ENCODE data around the gene ACAP2. TPM values are rescaled to one million over a fixed set of nuclear protein-coding genes. Genes with fewer than 3 reads are reported as not detected.
"Not testable (repeated sequence)": the region's sequence is repeated elsewhere in the genome, so short reads cannot be mapped to it uniquely, and the experiment has no call there.

Gene ACAP2
- polyA plus RNA-seq, 4 donors: 26.6 to 41.1 (median 33.5) TPM

- DNase-seq (ENCODE audit: low read depth in 4 of 4, low spot score in 2 of 4): no peak
Measured at GRCh38 chr3:195250473-195251251, 192.2 kb downstream of the ACAP2 start.

- no peak for DNase-seq (ENCODE audit: low read depth in 4 of 4, low spot score in 2 of 4)
Measured at GRCh38 chr3:195249858-195250464, 192.9 kb downstream of the ACAP2 start.

DNA sequence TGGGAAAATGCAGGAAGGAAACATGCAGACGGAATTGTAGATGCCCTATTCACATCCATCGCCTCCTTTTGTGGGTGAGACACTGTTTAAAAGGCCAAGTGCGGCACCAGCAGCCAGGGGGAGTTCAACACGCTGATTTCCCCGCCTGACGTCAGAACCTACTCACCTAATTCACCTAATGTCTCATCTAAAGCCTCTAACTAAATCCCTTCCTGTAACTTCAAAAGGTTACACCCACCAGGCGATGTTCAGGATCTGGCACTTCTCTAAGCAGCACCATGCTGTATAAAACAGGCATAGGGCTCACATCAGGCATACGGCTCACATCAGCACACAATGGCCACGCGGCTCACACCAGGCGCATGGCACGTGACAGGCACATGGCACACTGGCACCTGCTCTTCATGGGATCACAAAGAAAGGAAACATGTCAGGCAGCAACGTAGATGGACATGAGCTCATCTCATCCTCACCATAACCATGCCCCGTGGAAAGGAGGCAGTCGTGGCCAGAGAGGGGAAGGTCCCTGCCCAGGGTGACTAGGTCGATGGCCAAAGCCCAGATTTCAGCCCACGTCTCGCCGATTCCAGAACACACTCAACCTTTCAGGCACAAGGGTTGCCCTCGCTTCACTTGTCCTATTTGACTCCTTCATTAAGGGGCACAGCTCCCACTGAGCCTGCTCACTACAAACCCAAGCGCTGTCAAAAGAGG is 193.6 kb downstream of the ACAP2 start:
- DNase-seq (ENCODE audit: low read depth in 4 of 4, low spot score in 2 of 4): no peak

DNA sequence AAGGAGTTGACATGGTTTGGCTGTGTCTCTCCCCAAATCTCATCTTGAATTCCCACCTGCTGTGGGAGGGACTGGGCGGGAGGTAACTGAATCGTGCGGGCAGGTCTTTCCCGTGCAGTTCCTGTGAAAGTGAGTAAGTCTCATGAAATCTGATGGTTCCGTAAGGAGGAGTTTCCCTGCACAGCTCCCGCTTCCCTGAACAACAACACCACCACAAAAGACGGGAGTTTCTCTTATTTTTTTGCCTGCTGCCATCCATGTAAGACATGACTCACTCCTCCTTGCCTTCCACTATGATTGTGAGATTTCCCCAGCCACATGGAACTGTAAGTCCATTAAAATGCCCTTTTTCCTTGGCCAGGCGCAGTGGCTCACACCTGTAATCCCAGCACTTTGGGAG is 194.5 kb downstream of the ACAP2 start:
- DNase-seq (ENCODE audit: low read depth in 4 of 4, low spot score in 2 of 4): no peak

- DNase-seq (ENCODE audit: low read depth in 4 of 4, low spot score in 2 of 4): no peak
Measured at GRCh38 chr3:195247863-195248189, 195.0 kb downstream of the ACAP2 start.

- DNase-seq (ENCODE audit: low read depth in 4 of 4, low spot score in 2 of 4): no peak
Measured at GRCh38 chr3:195247086-195247862, 195.5 kb downstream of the ACAP2 start.

DNA sequence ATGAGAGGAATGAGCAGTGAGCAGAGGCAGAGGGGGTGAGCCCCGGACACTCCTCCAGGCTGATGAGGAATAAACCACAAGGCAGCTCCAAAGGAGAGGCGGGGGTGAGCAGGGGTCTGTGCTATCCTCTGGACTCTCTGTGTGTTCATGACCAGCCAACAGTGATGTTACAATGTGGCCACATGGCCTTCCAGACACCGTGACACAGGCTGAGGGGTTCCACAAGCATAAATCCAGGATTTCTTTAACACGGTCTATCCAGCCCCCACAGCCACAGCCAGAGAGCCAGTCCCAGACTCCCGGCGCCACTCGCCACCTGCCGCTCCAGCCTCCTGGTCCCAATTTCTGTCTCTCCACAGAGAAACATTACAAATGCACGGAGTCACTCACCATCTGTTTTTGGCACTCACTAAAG is 196.2 kb downstream of the ACAP2 start:
- no peak for DNase-seq (ENCODE audit: low read depth in 4 of 4, low spot score in 2 of 4)

DNA sequence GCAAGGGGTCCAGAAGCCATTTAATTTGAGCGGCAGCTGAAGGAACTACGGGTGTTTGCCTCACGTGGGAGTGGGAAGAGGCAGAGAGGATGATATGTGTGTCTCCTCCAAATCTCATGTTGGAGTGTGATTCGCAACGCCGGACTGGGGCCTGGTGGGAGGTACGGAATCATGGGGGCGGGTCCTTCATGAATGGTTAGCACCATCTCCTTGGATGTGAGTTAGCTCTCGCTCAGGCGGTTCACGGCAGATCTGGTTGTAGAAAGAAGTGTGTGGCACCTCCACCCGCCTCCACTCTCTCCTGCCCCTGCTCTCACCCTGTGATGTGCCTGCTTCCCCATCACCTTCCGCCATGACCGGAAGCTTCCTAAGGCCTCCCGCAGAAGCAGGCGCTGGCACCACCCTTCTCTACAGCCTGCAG is 197.3 kb downstream of the ACAP2 start:
- DNase-seq (ENCODE audit: low read depth in 4 of 4, low spot score in 2 of 4): no peak

- DNase-seq (ENCODE audit: low read depth in 4 of 4, low spot score in 2 of 4): no peak
Measured at GRCh38 chr3:195241592-195242355, 201.0 kb downstream of the ACAP2 start.

- no peak for DNase-seq (ENCODE audit: low read depth in 4 of 4, low spot score in 2 of 4)
Measured at GRCh38 chr3:195240939-195241338, 201.9 kb downstream of the ACAP2 start.

DNA sequence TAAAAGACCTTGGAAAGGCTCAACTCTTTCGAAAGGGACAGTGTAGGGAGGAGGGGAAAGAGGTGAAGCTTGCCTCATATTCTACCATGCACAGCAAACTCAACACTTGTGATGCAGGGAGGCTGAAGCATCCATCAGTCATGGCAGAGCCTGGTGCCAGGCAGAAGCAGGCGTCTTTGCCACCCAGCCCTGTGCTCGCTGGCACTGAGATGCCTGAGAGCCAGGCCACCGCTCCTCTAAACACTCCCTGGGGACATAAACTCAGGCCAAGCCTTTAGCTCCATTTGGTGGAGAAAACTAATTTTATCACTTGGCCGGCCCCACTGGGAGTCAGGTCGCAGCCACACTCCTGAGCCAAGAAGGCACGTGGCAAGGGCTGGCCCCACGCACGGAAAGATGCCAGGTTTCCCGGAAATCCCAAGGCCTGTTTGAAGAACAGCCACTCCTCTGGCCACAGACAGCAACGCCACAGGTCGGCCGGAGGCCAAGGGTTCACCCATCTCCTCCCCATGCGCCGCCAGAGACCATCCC is 202.6 kb downstream of the ACAP2 start:
- DNase-seq (ENCODE audit: low read depth in 4 of 4, low spot score in 2 of 4): no peak

- DNase-seq (ENCODE audit: low read depth in 4 of 4, low spot score in 2 of 4): no peak
Measured at GRCh38 chr3:195239121-195239520, 203.7 kb downstream of the ACAP2 start.

DNA sequence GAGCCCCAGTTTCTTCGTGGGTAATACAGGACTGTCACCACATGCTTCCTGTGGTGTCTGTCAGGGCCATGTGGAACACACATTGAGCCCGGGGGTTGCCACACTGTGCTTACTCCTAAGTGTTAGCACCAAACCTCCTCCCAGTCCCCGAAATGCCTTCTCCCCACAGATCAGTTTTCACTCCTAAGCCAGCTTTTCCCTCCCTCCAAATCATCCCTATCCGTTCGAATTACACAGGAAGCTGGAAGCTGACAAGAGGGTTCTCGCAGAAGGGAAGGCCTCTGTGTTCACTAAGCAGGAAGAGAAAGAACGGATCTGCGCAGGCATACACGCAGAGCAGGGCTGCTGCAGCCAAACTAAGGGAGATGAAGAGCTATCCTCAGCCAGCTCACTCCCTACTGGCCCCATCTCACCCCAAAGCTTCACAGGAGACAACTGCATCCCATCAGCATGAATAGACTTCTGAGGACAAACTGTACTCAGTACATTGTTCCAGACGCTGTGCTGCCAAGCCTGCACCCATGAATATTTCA is 204.2 kb downstream of the ACAP2 start:
- DNase-seq (ENCODE audit: low read depth in 4 of 4, low spot score in 2 of 4): no peak

- no peak for DNase-seq (ENCODE audit: low read depth in 4 of 4, low spot score in 2 of 4)
Measured at GRCh38 chr3:195238081-195238571, 204.7 kb downstream of the ACAP2 start.

- DNase-seq (ENCODE audit: low read depth in 4 of 4, low spot score in 2 of 4): no peak
Measured at GRCh38 chr3:195236801-195237570, 205.8 kb downstream of the ACAP2 start.

- no peak for DNase-seq (ENCODE audit: low read depth in 4 of 4, low spot score in 2 of 4)
Measured at GRCh38 chr3:195236076-195236798, 206.6 kb downstream of the ACAP2 start.

- no peak for DNase-seq (ENCODE audit: low read depth in 4 of 4, low spot score in 2 of 4)
Measured at GRCh38 chr3:195230244-195230643, 212.6 kb downstream of the ACAP2 start.

DNA sequence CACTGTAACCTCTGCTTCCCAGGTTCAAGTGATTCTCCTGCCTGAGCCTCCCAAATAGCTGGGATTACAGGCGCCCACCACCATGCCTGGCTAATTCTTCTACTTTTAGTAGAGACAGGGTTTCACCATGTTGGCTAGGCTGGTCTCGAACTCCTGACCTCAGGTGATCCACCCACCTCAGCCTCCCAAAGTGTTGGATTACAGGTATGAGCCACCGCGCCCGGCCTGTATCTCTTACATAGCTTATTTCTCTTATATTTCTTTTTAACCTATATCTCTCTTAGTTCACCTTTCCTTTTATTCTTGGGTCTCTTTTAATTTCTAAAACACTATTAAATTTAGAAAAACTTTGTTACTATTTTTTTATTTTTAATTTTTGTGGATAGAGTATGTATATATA is 213.9 kb downstream of the ACAP2 start:
- DNase-seq (ENCODE audit: low read depth in 4 of 4, low spot score in 2 of 4): not testable (repeated sequence)

Measured in left renal cortex interstitium (tissue), 4 donors.